Liver (tissue), 9 donors: ENCODE results near the gene LIG1. TPM values are rescaled to one million over a fixed set of nuclear protein-coding genes. Genes with fewer than 3 reads are reported as not detected.

Experiments used
- DNase-seq: peaks from one replicate; pipeline ENCODE4 v3.0.0-alpha.2; 2017; ENCODE audit warnings: low spot score
- H3K27ac ChIP-seq, 2 donors: one replicate each; pipeline ENCODE4 v1.7.0; 2013; ENCODE audit warnings: inconsistent platforms in 2 of 2, low read length in 2 of 2, control low read depth in 1 of 2, low read depth in 1 of 2, mild to moderate bottlenecking in 1 of 2
- H3K27me3 ChIP-seq, 4 donors: one replicate each; pipeline versions ENCODE4 v1.6.1 to v1.7.0; 2013; ENCODE audit warnings: low read length in 3 of 4, inconsistent platforms in 1 of 4, mild to moderate bottlenecking in 1 of 4, moderate library complexity in 1 of 4; ENCODE audit not compliant: control insufficient read depth in 4 of 4, insufficient read depth in 4 of 4
- H3K36me3 ChIP-seq, 4 donors: one replicate each; pipeline versions ENCODE4 v1.6.1 to v1.7.0; 2013; ENCODE audit warnings: low read length in 3 of 4, mild to moderate bottlenecking in 3 of 4, low read depth in 1 of 4, moderate library complexity in 1 of 4; ENCODE audit not compliant: control insufficient read depth in 4 of 4, insufficient read depth in 3 of 4
- H3K4me1 ChIP-seq, 4 donors: one replicate each; pipeline versions ENCODE4 v1.6.1 to v1.7.0; 2013; ENCODE audit warnings: low read length in 3 of 4, mild to moderate bottlenecking in 3 of 4, moderate library complexity in 1 of 4; ENCODE audit not compliant: control insufficient read depth in 4 of 4, insufficient read depth in 4 of 4
- H3K4me3 ChIP-seq, 3 donors: one replicate each; pipeline versions ENCODE4 v1.6.1 to v1.7.0; 2013; ENCODE audit warnings: low read length in 3 of 3, control low read depth in 1 of 3, low read depth in 1 of 3, mild to moderate bottlenecking in 1 of 3
- H3K9ac ChIP-seq, 2 donors: one replicate each; pipeline ENCODE4 v1.7.0; 2013; ENCODE audit warnings: low read length in 2 of 2, mild to moderate bottlenecking in 2 of 2, moderate library complexity in 2 of 2, control low read depth in 1 of 2, low read depth in 1 of 2
- H3K9me3 ChIP-seq, 4 donors: one replicate each; pipeline versions ENCODE4 v1.6.1 to v1.7.0; 2013; ENCODE audit warnings: low read length in 3 of 4; ENCODE audit not compliant: control insufficient read depth in 4 of 4
- EGR1 ChIP-seq, 2 donors: IDR thresholded peaks; 2 replicates each; pipeline ENCODE4 v1.6.1; 2016 to 2018; ENCODE audit warnings: antibody characterized with exemption in 2 of 2, low read depth in 2 of 2
- FOXA1 ChIP-seq: IDR thresholded peaks from 2 replicates; pipeline ENCODE4 v1.6.1; 2016; ENCODE audit warnings: antibody characterized with exemption
- FOXA2 ChIP-seq: IDR thresholded peaks from 2 replicates; pipeline ENCODE4 v1.6.1; 2016; ENCODE audit warnings: antibody characterized with exemption
- GABPA ChIP-seq, 2 donors: IDR thresholded peaks in 1 of 2; conservative IDR thresholded peaks in 1 of 2; 2 replicates each; pipeline ENCODE4 v1.6.1; 2016; ENCODE audit warnings: antibody characterized with exemption in 2 of 2, mild to moderate bottlenecking in 1 of 2, moderate library complexity in 1 of 2
- HNF4A ChIP-seq, 2 donors: conservative IDR thresholded peaks; 2 replicates each; pipeline ENCODE4 v1.6.1; 2016; ENCODE audit warnings: antibody characterized with exemption in 2 of 2, mild to moderate bottlenecking in 2 of 2
- JUND ChIP-seq, 2 donors: IDR thresholded peaks; 2 replicates each; pipeline ENCODE4 v1.6.1; 2016; ENCODE audit warnings: antibody characterized with exemption in 2 of 2
- NR2F2 ChIP-seq: IDR thresholded peaks from 2 replicates; pipeline ENCODE4 v1.6.1; 2016; ENCODE audit warnings: antibody characterized with exemption
- RAD21 ChIP-seq, 2 donors: IDR thresholded peaks; 2 replicates each; pipeline ENCODE4 v1.6.1; 2016; ENCODE audit warnings: antibody characterized with exemption in 2 of 2, mild to moderate bottlenecking in 2 of 2
- RXRA ChIP-seq, 2 donors: IDR thresholded peaks; 2 replicates each; pipeline ENCODE4 v1.6.1; 2017 to 2018; ENCODE audit warnings: antibody characterized with exemption in 2 of 2, mild to moderate bottlenecking in 1 of 2
- SP1 ChIP-seq: IDR thresholded peaks from 2 replicates; pipeline ENCODE4 v1.6.1; 2018; ENCODE audit warnings: antibody characterized with exemption, mild to moderate bottlenecking
- TAF1 ChIP-seq: conservative IDR thresholded peaks from 2 replicates; pipeline ENCODE4 v1.6.1; 2016; ENCODE audit warnings: antibody characterized with exemption, mild to moderate bottlenecking
- WGBS: extraction: QIAGEN DNeasy Blood & Tissue Kit; methylation state at CpG from one replicate; pipeline ENCODE4 v1.1.7; 2013; 5-methylcytosine and 5-hydroxymethylcytosine counted together
- polyA plus RNA-seq, 2 donors: library from polyadenylated mRNA; stranded (reverse) in 1 of 2; unstranded in 1 of 2; fragments of 200-250 nt in 1 of 2; fragments of >200 nt in 1 of 2; fragmentation: Nextera tagmentation in 1 of 2; extraction: Ambion mirVana in 1 of 2; gene quantifications; one replicate each; pipeline versions ENCODE4 v1.2.1 to v1.2.3, GENCODE V29; 2013 to 2015
- total RNA-seq, 2 donors: library from RNA; depleted of rRNA; stranded (reverse); fragments of >200 nt; gene quantifications; one replicate each; pipeline ENCODE4 v1.2.3, GENCODE V29; 2014
- TF ChIP-seq, protein P1 (sequence below): IDR thresholded peaks from 2 replicates; pipeline ENCODE4 v1.6.1; 2016; ENCODE audit warnings: antibody characterized with exemption, mild to moderate bottlenecking
- TF ChIP-seq, protein P2 (sequence below): IDR thresholded peaks from 2 replicates; pipeline ENCODE4 v1.6.1; 2016; ENCODE audit warnings: antibody characterized with exemption
- TF ChIP-seq, protein P3 (sequence below): fragments of 150-350 bp; IDR thresholded peaks from 2 replicates; pipeline ENCODE4 v1.5.1; 2017; ENCODE audit warnings: improper control_type of control experiment, low read depth, low read length; ENCODE audit not compliant: missing input control
- donor health status: healthy.
- donor health status: healthy.
- donor health status: healthy.
- donor health status: healthy.
- donor health status: healthy.

The LIG1 gene
- total and polyA plus RNA-seq, 4 donors: 6.3 to 61.5 (median 7.1) TPM

DNA sequence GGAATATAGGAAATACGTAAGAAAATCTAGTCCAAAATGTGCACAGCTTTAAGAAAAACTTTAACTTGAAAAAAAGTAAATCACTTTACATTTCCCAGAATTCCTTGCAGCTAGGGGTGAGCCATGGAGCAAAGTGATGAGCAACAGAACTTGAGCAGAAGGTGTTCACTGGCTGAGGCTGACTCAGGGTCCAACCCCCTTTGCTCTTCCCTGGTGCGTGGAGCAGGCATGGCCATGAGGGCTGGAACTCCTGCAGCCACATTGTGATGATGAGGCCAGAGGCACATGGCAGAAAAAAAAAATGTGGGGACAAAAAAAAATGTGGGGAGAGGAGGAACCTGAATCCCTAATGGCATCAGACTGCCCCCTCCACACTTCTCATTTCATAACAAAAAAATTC is 49.6 kb downstream of the LIG1 start:
- H3K27ac ChIP-seq: no peak overlapping the region
- H3K36me3 ChIP-seq: peaks cover 2 to 17% (median 4%) of the 10 kb centered on the region in 4 donors

DNA sequence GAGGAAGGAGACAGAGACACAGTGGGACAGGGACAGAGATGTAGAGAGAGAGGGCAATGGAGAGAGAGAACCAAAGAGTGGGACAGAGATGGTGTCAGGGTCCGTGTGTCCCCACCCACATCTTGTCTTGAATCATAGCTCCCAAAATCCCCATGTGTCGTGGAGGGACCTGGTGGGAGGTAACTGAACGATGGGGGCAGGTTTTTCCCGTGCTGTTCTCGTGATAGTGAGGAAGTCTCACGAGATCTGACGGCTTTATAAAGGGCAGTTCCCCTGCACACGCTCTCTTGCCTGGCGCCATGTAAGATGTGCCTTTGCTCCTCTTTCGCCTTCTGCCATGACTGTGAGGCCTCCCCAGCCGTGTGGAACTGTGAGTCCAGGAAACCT is 52.0 kb downstream of the LIG1 start:
- no peak for TF ChIP-seq FOXA1
- TF ChIP-seq JUND (IDR thresholded peaks at IDR 0.05): no peak
- TF ChIP-seq NR2F2: no peak
- no peak for TF ChIP-seq RXRA (IDR thresholded peaks at IDR 0.05)
- TF ChIP-seq RAD21 (IDR thresholded peaks at IDR 0.05): no peak
- TF ChIP-seq EGR1 (IDR thresholded peaks at IDR 0.05; ENCODE audit: low read depth in 2 of 2): no peak
- TF ChIP-seq, protein P1, sequence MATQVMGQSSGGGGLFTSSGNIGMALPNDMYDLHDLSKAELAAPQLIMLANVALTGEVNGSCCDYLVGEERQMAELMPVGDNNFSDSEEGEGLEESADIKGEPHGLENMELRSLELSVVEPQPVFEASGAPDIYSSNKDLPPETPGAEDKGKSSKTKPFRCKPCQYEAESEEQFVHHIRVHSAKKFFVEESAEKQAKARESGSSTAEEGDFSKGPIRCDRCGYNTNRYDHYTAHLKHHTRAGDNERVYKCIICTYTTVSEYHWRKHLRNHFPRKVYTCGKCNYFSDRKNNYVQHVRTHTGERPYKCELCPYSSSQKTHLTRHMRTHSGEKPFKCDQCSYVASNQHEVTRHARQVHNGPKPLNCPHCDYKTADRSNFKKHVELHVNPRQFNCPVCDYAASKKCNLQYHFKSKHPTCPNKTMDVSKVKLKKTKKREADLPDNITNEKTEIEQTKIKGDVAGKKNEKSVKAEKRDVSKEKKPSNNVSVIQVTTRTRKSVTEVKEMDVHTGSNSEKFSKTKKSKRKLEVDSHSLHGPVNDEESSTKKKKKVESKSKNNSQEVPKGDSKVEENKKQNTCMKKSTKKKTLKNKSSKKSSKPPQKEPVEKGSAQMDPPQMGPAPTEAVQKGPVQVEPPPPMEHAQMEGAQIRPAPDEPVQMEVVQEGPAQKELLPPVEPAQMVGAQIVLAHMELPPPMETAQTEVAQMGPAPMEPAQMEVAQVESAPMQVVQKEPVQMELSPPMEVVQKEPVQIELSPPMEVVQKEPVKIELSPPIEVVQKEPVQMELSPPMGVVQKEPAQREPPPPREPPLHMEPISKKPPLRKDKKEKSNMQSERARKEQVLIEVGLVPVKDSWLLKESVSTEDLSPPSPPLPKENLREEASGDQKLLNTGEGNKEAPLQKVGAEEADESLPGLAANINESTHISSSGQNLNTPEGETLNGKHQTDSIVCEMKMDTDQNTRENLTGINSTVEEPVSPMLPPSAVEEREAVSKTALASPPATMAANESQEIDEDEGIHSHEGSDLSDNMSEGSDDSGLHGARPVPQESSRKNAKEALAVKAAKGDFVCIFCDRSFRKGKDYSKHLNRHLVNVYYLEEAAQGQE: no peak
- TF ChIP-seq, protein P2, sequence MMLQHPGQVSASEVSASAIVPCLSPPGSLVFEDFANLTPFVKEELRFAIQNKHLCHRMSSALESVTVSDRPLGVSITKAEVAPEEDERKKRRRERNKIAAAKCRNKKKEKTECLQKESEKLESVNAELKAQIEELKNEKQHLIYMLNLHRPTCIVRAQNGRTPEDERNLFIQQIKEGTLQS: no peak
- TF ChIP-seq, protein P3, sequence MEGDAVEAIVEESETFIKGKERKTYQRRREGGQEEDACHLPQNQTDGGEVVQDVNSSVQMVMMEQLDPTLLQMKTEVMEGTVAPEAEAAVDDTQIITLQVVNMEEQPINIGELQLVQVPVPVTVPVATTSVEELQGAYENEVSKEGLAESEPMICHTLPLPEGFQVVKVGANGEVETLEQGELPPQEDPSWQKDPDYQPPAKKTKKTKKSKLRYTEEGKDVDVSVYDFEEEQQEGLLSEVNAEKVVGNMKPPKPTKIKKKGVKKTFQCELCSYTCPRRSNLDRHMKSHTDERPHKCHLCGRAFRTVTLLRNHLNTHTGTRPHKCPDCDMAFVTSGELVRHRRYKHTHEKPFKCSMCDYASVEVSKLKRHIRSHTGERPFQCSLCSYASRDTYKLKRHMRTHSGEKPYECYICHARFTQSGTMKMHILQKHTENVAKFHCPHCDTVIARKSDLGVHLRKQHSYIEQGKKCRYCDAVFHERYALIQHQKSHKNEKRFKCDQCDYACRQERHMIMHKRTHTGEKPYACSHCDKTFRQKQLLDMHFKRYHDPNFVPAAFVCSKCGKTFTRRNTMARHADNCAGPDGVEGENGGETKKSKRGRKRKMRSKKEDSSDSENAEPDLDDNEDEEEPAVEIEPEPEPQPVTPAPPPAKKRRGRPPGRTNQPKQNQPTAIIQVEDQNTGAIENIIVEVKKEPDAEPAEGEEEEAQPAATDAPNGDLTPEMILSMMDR: no peak
- no peak for TF ChIP-seq HNF4A (conservative IDR thresholded peaks at IDR 0.05)
- TF ChIP-seq TAF1: no peak
- TF ChIP-seq SP1: no peak
- TF ChIP-seq FOXA2: no peak
- H3K27ac ChIP-seq: no peak overlapping the region
- WGBS: 85% methylated on average over 11 of the region's 11 CpGs
- no peaks in the 10 kb centered on the region for H3K4me1 ChIP-seq
- no peak overlapping the region for H3K9ac ChIP-seq
- H3K4me3 ChIP-seq: no peak overlapping the region
- DNase-seq: no peak
- no peaks in the 10 kb centered on the region for H3K9me3 ChIP-seq
- H3K27me3 ChIP-seq: no peaks in the 10 kb centered on the region
- peaks cover 0 to 12% (median 3%) of the 10 kb centered on the region in 4 donors for H3K36me3 ChIP-seq

More for the DNA sequence above, 49.6 kb downstream of the LIG1 start:
- no peak overlapping the region for H3K4me3 ChIP-seq
- H3K9me3 ChIP-seq: no peaks in the 10 kb centered on the region
- TF ChIP-seq RAD21 (IDR thresholded peaks at IDR 0.05): no peak
- no peak for TF ChIP-seq GABPA (IDR thresholded peaks at IDR 0.05 in 1 of 2, conservative IDR thresholded peaks at IDR 0.05 in 1 of 2)
- no peak for DNase-seq
- H3K27me3 ChIP-seq: no peaks in the 10 kb centered on the region
- H3K4me1 ChIP-seq: no peaks in the 10 kb centered on the region
- H3K9ac ChIP-seq: no peak overlapping the region
- 98% methylated on average over 2 of the region's 2 CpGs for WGBS
